GM12875 (cell line): ENCODE measurements around the gene HSPB7.
A peak's percentile ranks its signal among the peaks of the same experiment; 100 is the strongest.
"Not testable (repeated sequence)": the region's sequence is repeated elsewhere in the genome, so short reads cannot be mapped to it uniquely, and the experiment has no call there.

Experiments used
- H3K4me3 ChIP-seq: one replicate; pipeline ENCODE4 v1.5.1; 2011; ENCODE audit warnings: low read depth, low read length, control low read depth
- TF ChIP-seq, protein P1 (sequence below): IDR thresholded peaks from 2 replicates; pipeline ENCODE4 v1.5.1; 2011; ENCODE audit warnings: low read depth, mild to moderate bottlenecking, control low read depth, inconsistent platforms, low read length, moderate library complexity, borderline replicate concordance; ENCODE audit not compliant: insufficient read depth

Gene HSPB7

DNA sequence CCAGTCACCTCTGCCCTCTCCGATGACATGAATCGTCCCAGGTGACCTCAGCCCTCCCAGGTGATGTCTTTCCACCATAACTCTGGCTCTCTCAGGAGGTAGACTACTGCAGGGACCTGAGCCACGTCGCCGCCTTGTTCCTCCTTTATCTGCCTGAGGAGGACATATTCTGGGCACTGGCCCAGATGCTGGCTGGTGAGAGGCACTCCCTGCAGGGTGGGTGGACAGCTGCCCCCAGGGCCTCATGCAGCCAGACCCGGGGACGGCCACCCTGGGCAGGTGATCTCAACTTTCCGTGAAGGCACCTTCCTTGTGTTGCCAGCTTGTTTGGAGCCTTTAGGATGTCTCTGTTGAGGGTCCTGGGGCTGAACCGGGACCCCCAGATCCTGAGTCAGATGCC is 28.1 kb downstream of the HSPB7 start:
- TF ChIP-seq, protein P1, sequence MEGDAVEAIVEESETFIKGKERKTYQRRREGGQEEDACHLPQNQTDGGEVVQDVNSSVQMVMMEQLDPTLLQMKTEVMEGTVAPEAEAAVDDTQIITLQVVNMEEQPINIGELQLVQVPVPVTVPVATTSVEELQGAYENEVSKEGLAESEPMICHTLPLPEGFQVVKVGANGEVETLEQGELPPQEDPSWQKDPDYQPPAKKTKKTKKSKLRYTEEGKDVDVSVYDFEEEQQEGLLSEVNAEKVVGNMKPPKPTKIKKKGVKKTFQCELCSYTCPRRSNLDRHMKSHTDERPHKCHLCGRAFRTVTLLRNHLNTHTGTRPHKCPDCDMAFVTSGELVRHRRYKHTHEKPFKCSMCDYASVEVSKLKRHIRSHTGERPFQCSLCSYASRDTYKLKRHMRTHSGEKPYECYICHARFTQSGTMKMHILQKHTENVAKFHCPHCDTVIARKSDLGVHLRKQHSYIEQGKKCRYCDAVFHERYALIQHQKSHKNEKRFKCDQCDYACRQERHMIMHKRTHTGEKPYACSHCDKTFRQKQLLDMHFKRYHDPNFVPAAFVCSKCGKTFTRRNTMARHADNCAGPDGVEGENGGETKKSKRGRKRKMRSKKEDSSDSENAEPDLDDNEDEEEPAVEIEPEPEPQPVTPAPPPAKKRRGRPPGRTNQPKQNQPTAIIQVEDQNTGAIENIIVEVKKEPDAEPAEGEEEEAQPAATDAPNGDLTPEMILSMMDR = no peak
- H3K4me3 ChIP-seq = no peak overlapping the region

DNA sequence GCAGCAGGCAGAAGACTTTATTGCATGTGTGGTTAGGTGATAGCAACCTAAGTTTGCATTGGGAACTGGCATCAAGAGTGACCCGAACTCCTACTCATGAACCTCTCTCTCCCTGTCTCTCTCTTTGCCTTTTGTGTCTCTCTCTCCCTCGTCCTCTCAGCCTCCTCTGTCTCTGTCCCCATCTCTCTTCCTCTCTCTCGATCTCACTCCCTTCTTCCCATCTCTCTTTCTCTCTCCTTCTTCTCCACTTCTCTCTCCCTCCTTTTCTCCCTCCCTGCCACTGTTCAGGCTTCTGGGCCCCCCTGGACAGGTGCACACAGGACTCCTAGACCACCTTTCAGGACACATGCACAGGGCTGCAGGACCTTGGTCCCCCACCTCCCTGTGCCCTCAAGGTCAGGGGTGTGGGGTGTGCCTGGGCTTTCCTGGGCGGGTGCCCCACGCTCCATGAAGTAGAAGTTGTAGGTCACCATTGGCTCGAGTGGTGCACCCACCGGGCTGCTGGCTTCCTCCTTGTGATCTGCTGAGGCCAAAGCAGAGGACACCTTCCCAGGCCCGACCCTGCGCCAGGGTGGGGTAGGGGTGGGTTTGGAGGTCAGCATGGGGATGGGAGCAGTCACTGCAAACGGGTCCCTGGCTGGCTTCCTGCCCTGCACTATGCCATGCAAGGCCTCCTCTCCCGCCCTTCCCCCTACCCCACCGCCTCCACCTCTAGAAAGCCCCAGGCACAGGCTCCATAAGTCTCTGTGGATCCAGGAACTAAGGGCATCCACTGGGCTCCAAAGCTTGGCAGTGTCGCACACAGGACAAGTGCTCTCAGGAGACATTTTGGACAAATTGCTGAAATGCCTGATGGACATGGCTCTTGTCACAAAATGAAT is 28.7 kb downstream of the HSPB7 start:
- no peak overlapping the region for H3K4me3 ChIP-seq
- TF ChIP-seq, protein P1 = no peak

GRCh38 chr1:15985611-15986297 is 32.1 kb downstream of the HSPB7 start:
- no peak overlapping the region for H3K4me3 ChIP-seq
- TF ChIP-seq, protein P1 = no peak

GRCh38 chr1:15983275-15983674 is 34.6 kb downstream of the HSPB7 start:
- H3K4me3 ChIP-seq = no peak overlapping the region
- TF ChIP-seq, protein P1 = no peak

- TF ChIP-seq, protein P1 = no peak
Observed at GRCh38 chr1:15981679-15982078, 36.2 kb downstream of the HSPB7 start.

GRCh38 chr1:15977947-15978346 is 39.9 kb downstream of the HSPB7 start:
- H3K4me3 ChIP-seq = not testable (repeated sequence)

More at GRCh38 chr1:15981679-15982078, 36.2 kb downstream of the HSPB7 start:
- no peak overlapping the region for H3K4me3 ChIP-seq

DNA sequence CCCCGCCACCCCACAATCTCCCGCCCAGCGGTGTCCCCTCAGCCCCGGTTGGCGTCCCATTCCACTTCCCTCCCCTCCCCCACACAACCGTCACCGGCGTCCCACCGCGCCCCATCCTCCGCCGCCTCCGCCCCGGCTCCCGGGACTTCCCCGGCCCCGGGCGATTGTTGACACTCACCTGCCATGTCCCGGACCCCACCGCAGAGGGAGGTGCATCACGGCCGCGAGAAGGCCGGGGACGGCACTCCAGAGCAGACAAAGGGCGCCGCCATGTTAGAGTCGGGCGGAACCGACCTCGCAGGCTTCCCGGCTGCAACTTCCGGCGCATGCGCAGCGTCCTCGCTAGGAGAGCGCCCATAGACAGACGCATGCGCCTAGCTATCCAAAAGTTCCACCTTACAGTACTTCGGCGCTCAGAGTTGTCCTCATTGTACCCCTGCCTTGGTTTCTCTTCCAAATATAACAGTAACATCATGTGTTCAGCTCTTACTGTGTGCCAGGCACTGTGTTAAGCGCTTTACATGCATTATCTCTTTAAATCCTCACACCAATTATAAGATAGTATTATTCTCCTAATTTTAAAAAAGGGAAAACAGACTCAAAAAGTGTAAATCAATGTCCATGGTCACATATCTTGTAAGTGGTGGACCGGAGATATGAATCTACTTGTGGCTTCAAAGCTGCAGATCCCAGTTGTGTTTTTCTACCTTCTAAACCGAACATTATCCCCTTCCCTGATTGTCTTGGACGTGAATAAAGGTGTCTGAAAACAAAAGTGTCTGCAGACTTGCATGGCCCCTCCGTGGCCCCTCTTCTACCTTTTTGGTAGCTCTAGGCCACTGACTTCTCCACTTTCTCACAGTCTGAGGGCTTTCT is 41.8 kb downstream of the HSPB7 start, which contains the start of gene ZBTB17:
ZBTB17 (minus strand) TSS at position 297 of the 876 bp plus-strand sequence. CDS start 27,606 bp downstream, outside the sequence.
- TF ChIP-seq, protein P1 = no peak

More for the DNA sequence above, 41.8 kb downstream of the HSPB7 start, which contains the start of gene ZBTB17:
- peak within 1 kb of the TSS; percentile 66 for H3K4me3 ChIP-seq
